SK-N-SH treated with all-trans-retinoic acid at 6 μM for 48 hours (cell line): Measurements from ENCODE around the gene UROC1.

Experiments used
- ARNTL ChIP-seq: fragments of 450-650 bp; formaldehyde crosslinking; IDR thresholded peaks from 2 replicates; pipeline ENCODE4 v1.5.0; 2020; ENCODE audit warnings: low read depth, mild to moderate bottlenecking, moderate library complexity, borderline replicate concordance
- CREB5 ChIP-seq: fragments of 250-450 bp; sonication (Bioruptor Pico); IDR thresholded peaks from 2 replicates; pipeline ENCODE4 v1.5.1; 2020; ENCODE audit warnings: low read depth, mild to moderate bottlenecking, moderate library complexity
- CSRNP3 ChIP-seq: fragments of 250-450 bp; sonication (Bioruptor Pico); IDR thresholded peaks from 2 replicates; pipeline ENCODE4 v1.5.1; 2021; ENCODE audit warnings: mild to moderate bottlenecking, moderate library complexity
- PPARA ChIP-seq: fragments of 250-450 bp; sonication (Bioruptor Pico); IDR thresholded peaks from 2 replicates; pipeline ENCODE4 v1.5.0; 2020; ENCODE audit warnings: mild to moderate bottlenecking, borderline replicate concordance
- RARB ChIP-seq: fragments of 250-450 bp; sonication (Bioruptor Pico); IDR thresholded peaks from 2 replicates; pipeline ENCODE4 v1.8.0; 2021; ENCODE audit warnings: mild to moderate bottlenecking, moderate library complexity
- ZFP30 ChIP-seq: fragments of 450-650 bp; formaldehyde crosslinking; IDR thresholded peaks from 2 replicates; pipeline ENCODE4 v1.5.0; 2022; ENCODE audit warnings: mild to moderate bottlenecking, moderate library complexity
- ZNF70 ChIP-seq: fragments of 450-650 bp; formaldehyde crosslinking; IDR thresholded peaks from 2 replicates; pipeline ENCODE4 v1.5.0; 2020; ENCODE audit warnings: mild to moderate bottlenecking, moderate library complexity

- TF ChIP-seq CREB5 (no peak), ZNF70 (CRISPR knock-in tag) (no peak), ZFP30 (no peak), RARB (no peak), ARNTL (no peak), CSRNP3 (CRISPR knock-in tag) (no peak), PPARA (CRISPR knock-in tag) (no peak)
These were observed 37.4 kb downstream of the UROC1 start for GRCh38 chr3:126480206-126480605.
